ENCODE results near the gene FLNC. TPM values are rescaled to one million over a fixed set of nuclear protein-coding genes. Genes with fewer than 3 reads are reported as not detected.

Gene FLNC
- total and polyA plus RNA-seq, 5 donors from 2014 or later: not detected

GRCh38 chr7:128835231-128835751, 5.1 kb downstream of the FLNC start:
- no peak overlapping the region for H3K4me3 ChIP-seq (ENCODE audit: low read depth, low read length)
- Mint-ChIP-seq H3K4me3 (no peak overlapping the region), H3K27ac (no peak overlapping the region), H3K27me3 (peaks cover 41% of the 10 kb centered on the region), H3K36me3 (no peaks in the 10 kb centered on the region), H3K4me1 (peaks cover 0 to 16% (median 3%) of the 10 kb centered on the region in 4 donors), H3K9me3 (no peaks in the 10 kb centered on the region)
- ATAC-seq (ENCODE audit: low read depth in 2 of 2) (no peak), DNase-seq (no peak)
- H3K27ac ChIP-seq (ENCODE audit: insufficient read depth, low read length, poor library complexity, severe bottlenecking): no peak overlapping the region
- peaks cover 20% of the 10 kb centered on the region for H3K4me1 ChIP-seq (ENCODE audit: control insufficient read depth, insufficient read depth, low read length, poor library complexity, severe bottlenecking)
- H3K36me3 ChIP-seq (ENCODE audit: control insufficient read depth, insufficient read depth, low read length): no peaks in the 10 kb centered on the region
- H3K27me3 ChIP-seq (ENCODE audit: control insufficient read depth, insufficient read depth, low read length): no peaks in the 10 kb centered on the region
- H3K9me3 ChIP-seq (ENCODE audit: control insufficient read depth in 2 of 2, low read length in 2 of 2): no peaks in the 10 kb centered on the region

GRCh38 chr7:128835790-128836641, 5.8 kb downstream of the FLNC start:
- Histone ChIP-seq H3K27me3 (ENCODE audit: control insufficient read depth, insufficient read depth, low read length) (no peaks in the 10 kb centered on the region), H3K4me3 (ENCODE audit: low read depth, low read length) (no peak overlapping the region), H3K27ac (ENCODE audit: insufficient read depth, low read length, poor library complexity, severe bottlenecking) (no peak overlapping the region), H3K4me1 (ENCODE audit: control insufficient read depth, insufficient read depth, low read length, poor library complexity, severe bottlenecking) (peaks cover 13% of the 10 kb centered on the region), H3K36me3 (ENCODE audit: control insufficient read depth, insufficient read depth, low read length) (no peaks in the 10 kb centered on the region), H3K9me3 (ENCODE audit: control insufficient read depth in 2 of 2, low read length in 2 of 2) (no peaks in the 10 kb centered on the region)
- ATAC-seq (ENCODE audit: low read depth in 2 of 2) (no peak), DNase-seq (no peak)
- peaks cover 0 to 10% (median 0%) of the 10 kb centered on the region in 4 donors for H3K4me1 Mint-ChIP-seq
- no peaks in the 10 kb centered on the region for H3K36me3 Mint-ChIP-seq
- no peaks in the 10 kb centered on the region for H3K9me3 Mint-ChIP-seq
- H3K4me3 Mint-ChIP-seq: no peak overlapping the region
- H3K27ac Mint-ChIP-seq: no peak overlapping the region
- peaks cover 35% of the 10 kb centered on the region for H3K27me3 Mint-ChIP-seq

- H3K36me3 ChIP-seq (ENCODE audit: control insufficient read depth, insufficient read depth, low read length): no peaks in the 10 kb centered on the region
- H3K27ac Mint-ChIP-seq: no peak overlapping the region
- no peak for ATAC-seq (ENCODE audit: low read depth in 2 of 2)
- H3K36me3 Mint-ChIP-seq: no peaks in the 10 kb centered on the region
- H3K27me3 Mint-ChIP-seq: peaks cover 27% of the 10 kb centered on the region
- no peaks in the 10 kb centered on the region for H3K27me3 ChIP-seq (ENCODE audit: control insufficient read depth, insufficient read depth, low read length)
- no peak overlapping the region for H3K4me3 Mint-ChIP-seq
- H3K4me1 Mint-ChIP-seq: peaks cover 0 to 4% (median 0%) of the 10 kb centered on the region in 4 donors
- DNase-seq: no peak
- peaks cover 5% of the 10 kb centered on the region for H3K4me1 ChIP-seq (ENCODE audit: control insufficient read depth, insufficient read depth, low read length, poor library complexity, severe bottlenecking)
- no peak overlapping the region for H3K27ac ChIP-seq (ENCODE audit: insufficient read depth, low read length, poor library complexity, severe bottlenecking)
- H3K9me3 Mint-ChIP-seq: no peaks in the 10 kb centered on the region
- H3K9me3 ChIP-seq (ENCODE audit: control insufficient read depth in 2 of 2, low read length in 2 of 2): no peaks in the 10 kb centered on the region
- no peak overlapping the region for H3K4me3 ChIP-seq (ENCODE audit: low read depth, low read length)
Measured at GRCh38 chr7:128836729-128837348, 6.6 kb downstream of the FLNC start.

GRCh38 chr7:128837521-128837921, 7.3 kb downstream of the FLNC start:
- no peak overlapping the region for H3K4me3 Mint-ChIP-seq
- DNase-seq: no peak

GRCh38 chr7:128838109-128838779, 8.0 kb downstream of the FLNC start:
- no peaks in the 10 kb centered on the region for H3K27me3 ChIP-seq (ENCODE audit: control insufficient read depth, insufficient read depth, low read length)
- Mint-ChIP-seq H3K27me3 (peaks cover 15% of the 10 kb centered on the region), H3K27ac (no peak overlapping the region), H3K4me1 (peaks cover 0 to 3% (median 0%) of the 10 kb centered on the region in 4 donors), H3K4me3 (no peak overlapping the region), H3K9me3 (no peaks in the 10 kb centered on the region), H3K36me3 (no peaks in the 10 kb centered on the region)
- DNase-seq (no peak), ATAC-seq (ENCODE audit: low read depth in 2 of 2) (no peak)
- peaks cover 3% of the 10 kb centered on the region for H3K4me1 ChIP-seq (ENCODE audit: control insufficient read depth, insufficient read depth, low read length, poor library complexity, severe bottlenecking)
- H3K36me3 ChIP-seq (ENCODE audit: control insufficient read depth, insufficient read depth, low read length): no peaks in the 10 kb centered on the region
- H3K4me3 ChIP-seq (ENCODE audit: low read depth, low read length): no peak overlapping the region
- no peaks in the 10 kb centered on the region for H3K9me3 ChIP-seq (ENCODE audit: control insufficient read depth in 2 of 2, low read length in 2 of 2)
- H3K27ac ChIP-seq (ENCODE audit: insufficient read depth, low read length, poor library complexity, severe bottlenecking): no peak overlapping the region

More at GRCh38 chr7:128837521-128837921, 7.3 kb downstream of the FLNC start:
- Histone ChIP-seq H3K4me1 (ENCODE audit: control insufficient read depth, insufficient read depth, low read length, poor library complexity, severe bottlenecking) (peaks cover 3% of the 10 kb centered on the region), H3K9me3 (ENCODE audit: control insufficient read depth in 2 of 2, low read length in 2 of 2) (no peaks in the 10 kb centered on the region), H3K27ac (ENCODE audit: insufficient read depth, low read length, poor library complexity, severe bottlenecking) (no peak overlapping the region), H3K4me3 (ENCODE audit: low read depth, low read length) (no peak overlapping the region), H3K27me3 (ENCODE audit: control insufficient read depth, insufficient read depth, low read length) (no peaks in the 10 kb centered on the region), H3K36me3 (ENCODE audit: control insufficient read depth, insufficient read depth, low read length) (no peaks in the 10 kb centered on the region)
- Mint-ChIP-seq H3K27me3 (peaks cover 22% of the 10 kb centered on the region), H3K4me1 (peaks cover 0 to 3% (median 0%) of the 10 kb centered on the region in 4 donors), H3K36me3 (no peaks in the 10 kb centered on the region), H3K9me3 (no peaks in the 10 kb centered on the region), H3K27ac (no peak overlapping the region)
- no peak for ATAC-seq (ENCODE audit: low read depth in 2 of 2)

GRCh38 chr7:128838981-128839731, 8.9 kb downstream of the FLNC start:
- no peaks in the 10 kb centered on the region for H3K36me3 Mint-ChIP-seq
- Histone ChIP-seq H3K4me3 (ENCODE audit: low read depth, low read length) (no peak overlapping the region), H3K9me3 (ENCODE audit: control insufficient read depth in 2 of 2, low read length in 2 of 2) (no peaks in the 10 kb centered on the region), H3K4me1 (ENCODE audit: control insufficient read depth, insufficient read depth, low read length, poor library complexity, severe bottlenecking) (peaks cover 3% of the 10 kb centered on the region), H3K36me3 (ENCODE audit: control insufficient read depth, insufficient read depth, low read length) (no peaks in the 10 kb centered on the region), H3K27ac (ENCODE audit: insufficient read depth, low read length, poor library complexity, severe bottlenecking) (no peak overlapping the region), H3K27me3 (ENCODE audit: control insufficient read depth, insufficient read depth, low read length) (no peaks in the 10 kb centered on the region)
- H3K27ac Mint-ChIP-seq: peak overlapping the region in 1 of 3 donors; percentile 12
- H3K4me3 Mint-ChIP-seq: no peak overlapping the region
- ATAC-seq (ENCODE audit: low read depth in 2 of 2): no peak
- peaks cover 0 to 3% (median 0%) of the 10 kb centered on the region in 4 donors for H3K4me1 Mint-ChIP-seq
- DNase-seq: no peak
- peaks cover 7% of the 10 kb centered on the region for H3K27me3 Mint-ChIP-seq
- no peaks in the 10 kb centered on the region for H3K9me3 Mint-ChIP-seq

DNA sequence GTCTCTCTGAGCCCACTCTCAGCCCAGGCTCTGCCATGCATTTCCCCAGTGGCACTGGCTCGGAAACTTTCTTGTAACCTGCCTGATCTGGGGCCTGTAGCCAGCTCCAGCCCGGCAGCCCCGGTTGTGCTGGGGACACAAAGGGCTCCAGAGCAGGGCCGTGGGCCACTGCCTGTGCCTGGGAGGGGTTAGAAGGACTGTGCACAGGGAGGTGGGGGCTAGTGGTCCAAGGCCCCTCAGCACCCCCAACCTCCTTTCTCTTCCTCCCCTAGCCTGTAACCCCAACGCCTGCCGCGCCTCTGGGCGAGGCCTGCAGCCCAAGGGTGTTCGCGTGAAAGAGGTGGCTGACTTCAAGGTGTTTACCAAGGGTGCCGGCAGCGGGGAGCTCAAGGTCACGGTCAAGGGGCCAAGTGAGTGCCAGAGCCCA, 9.6 kb downstream of the FLNC start:
- Mint-ChIP-seq H3K27ac (no peak overlapping the region), H3K36me3 (no peaks in the 10 kb centered on the region), H3K27me3 (peaks cover 6% of the 10 kb centered on the region), H3K4me1 (peaks cover 0 to 3% (median 0%) of the 10 kb centered on the region in 4 donors), H3K4me3 (no peak overlapping the region), H3K9me3 (no peaks in the 10 kb centered on the region)
- ATAC-seq (ENCODE audit: low read depth in 2 of 2): no peak
- no peak for DNase-seq
- Histone ChIP-seq H3K4me1 (ENCODE audit: control insufficient read depth, insufficient read depth, low read length, poor library complexity, severe bottlenecking) (peaks cover 3% of the 10 kb centered on the region), H3K27ac (ENCODE audit: insufficient read depth, low read length, poor library complexity, severe bottlenecking) (no peak overlapping the region), H3K4me3 (ENCODE audit: low read depth, low read length) (no peak overlapping the region), H3K27me3 (ENCODE audit: control insufficient read depth, insufficient read depth, low read length) (no peaks in the 10 kb centered on the region), H3K9me3 (ENCODE audit: control insufficient read depth in 2 of 2, low read length in 2 of 2) (no peaks in the 10 kb centered on the region), H3K36me3 (ENCODE audit: control insufficient read depth, insufficient read depth, low read length) (no peaks in the 10 kb centered on the region)

Data from CD4-positive, CD25-positive, alpha-beta regulatory T cell (primary cell).